K562 (cell line): Measurements from ENCODE around the gene LSR. TPM values are rescaled to one million over a fixed set of nuclear protein-coding genes. Genes with fewer than 3 reads are reported as not detected.
A peak's percentile ranks its signal among the peaks of the same experiment; 100 is the strongest.

Experiments used
- CUX1 ChIP-seq: fragments of 200-800 bp; sonication (Bioruptor generic); IDR thresholded peaks from 2 replicates; pipeline ENCODE4 v1.6.1; 2016; ENCODE audit warnings: missing genetic modification characterization, missing compliant biosample characterization
- DPF2 ChIP-seq: fragments of 450-650 bp; IDR thresholded peaks from 2 replicates; pipeline ENCODE4 v1.6.1; 2016
- E2F8 ChIP-seq: fragments of 450-650 bp; IDR thresholded peaks from 2 replicates; pipeline ENCODE4 v1.7.1; 2018; ENCODE audit warnings: mild to moderate bottlenecking, low read depth; ENCODE audit not compliant: partially characterized antibody
- POLR2AphosphoS5 ChIP-seq: IDR thresholded peaks from 2 replicates; pipeline ENCODE4 v1.6.1; 2011; ENCODE audit warnings: mild to moderate bottlenecking, low read depth, low read length, moderate library complexity; ENCODE audit not compliant: control insufficient read depth, insufficient read depth
- TBP ChIP-seq: optimal IDR thresholded peaks from 2 replicates; pipeline ENCODE3; 2011; ENCODE audit warnings: low read depth, low read length, improper control_type of control experiment
- polyA plus RNA-seq, 8 experiments: library from polyadenylated mRNA; depleted of rRNA in 4 of 8; stranded (reverse) in 5 of 8; unstranded in 3 of 8; fragments of >200 nt; fragmentation: Nextera tagmentation in 2 of 8; fragmentation: Illumina TruSeq in 1 of 8; extraction: Ambion mirVana in 2 of 8; extraction: Trizol in 1 of 8; gene quantifications; 2 replicates each; pipeline versions ENCODE4 v1.2.1 to v1.2.3, GENCODE V29; 2011 to 2014; ENCODE audit warnings: inconsistent platforms in 1 of 8, missing spikeins in 1 of 8
- total RNA-seq, 7 experiments: library from RNA; depleted of rRNA in 6 of 7; stranded (reverse); fragments of >200 nt in 6 of 7; fragmentation: Illumina TruSeq in 2 of 7; extraction: Trizol in 2 of 7; gene quantifications; 2 replicates each; pipeline versions ENCODE4 v1.2.1 to v1.2.3, GENCODE V29; 2011 to 2021; ENCODE audit warnings: low replicate concordance in 1 of 7

Gene LSR
- total and polyA plus RNA-seq, 9 of the 15 experiments (the other 6 are each of a cell fraction or from before 2014, with no cell fraction given) = 0.44 to 87.9 (median 28.0) TPM

DNA sequence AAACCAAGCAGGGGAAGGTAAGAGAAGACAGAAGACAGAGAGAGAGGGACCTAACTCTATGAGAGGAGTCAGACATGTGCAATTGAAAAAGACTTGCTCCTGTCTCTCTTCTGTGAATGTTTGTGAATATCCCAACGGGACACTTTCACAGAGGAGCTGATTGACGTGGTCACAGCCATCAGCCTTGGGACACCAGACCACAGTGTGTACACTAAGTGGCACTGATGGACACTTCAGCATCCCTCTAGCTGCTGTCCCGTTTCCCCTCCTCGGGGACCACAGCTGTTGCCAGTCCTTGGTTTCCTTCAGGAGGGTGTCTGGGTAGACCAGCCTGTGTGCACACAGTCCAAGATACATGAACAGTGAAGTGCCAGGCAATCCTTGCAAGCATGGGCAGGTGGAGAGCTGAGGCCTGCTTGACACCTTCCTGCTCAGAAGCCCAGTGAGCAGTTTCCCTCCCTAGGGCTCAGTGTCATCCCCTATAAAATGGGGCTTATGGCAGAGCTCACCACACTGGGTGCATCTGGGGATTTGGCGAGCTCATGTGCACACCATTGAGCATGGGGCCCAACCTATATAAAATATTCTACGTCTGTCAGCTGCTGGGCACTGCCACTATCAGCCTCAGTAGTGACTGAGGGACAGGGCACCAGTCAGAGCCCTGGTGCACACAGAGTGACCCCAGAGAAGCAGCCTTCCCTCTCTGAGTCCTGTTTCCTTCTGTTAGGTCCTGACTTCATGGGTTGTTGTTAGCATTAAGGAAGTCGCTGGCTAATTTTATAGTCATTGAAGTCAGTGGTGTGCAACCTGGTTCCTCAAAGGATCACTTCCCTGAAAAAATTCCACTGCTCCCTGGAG is 15.7 kb downstream of the LSR start (continued):
- TF ChIP-seq E2F8 = no peak
- TF ChIP-seq POLR2AphosphoS5 = 0 out of 2 replicates have a peak, but pooled peaks have one; percentile 31
- TF ChIP-seq DPF2 = no peak
- no peak for TF ChIP-seq TBP
- no peak for TF ChIP-seq CUX1
- TF ChIP-seq, all 486 proteins: peak for 3
